Neural progenitor cell (in vitro differentiated cells): ENCODE data around the gene SLC2A4. TPM values are rescaled to one million over a fixed set of nuclear protein-coding genes. Genes with fewer than 3 reads are reported as not detected.
A peak's percentile ranks its signal among the peaks of the same experiment; 100 is the strongest.
"Not testable (repeated sequence)": the region's sequence is repeated elsewhere in the genome, so short reads cannot be mapped to it uniquely, and the experiment has no call there.

Experiments
- DNase-seq: peaks from one replicate; pipeline ENCODE4 v3.0.0-alpha.2; 2016; ENCODE audit warnings: low spot score
- H2AFZ ChIP-seq: fragments of 200-600 bp; sonication (generic); replicated peaks from 2 replicates; pipeline ENCODE4 v1.6.1; 2016; ENCODE audit warnings: antibody characterized with exemption
- H3F3A ChIP-seq: fragments of 200-600 bp; sonication (generic); 2 replicates; pipeline ENCODE4 v1.6.1; 2016; ENCODE audit warnings: antibody characterized with exemption, low read depth
- H3K27ac ChIP-seq: fragments of 200-600 bp; sonication (generic); 2 replicates; pipeline ENCODE4 v1.5.1; 2016; ENCODE audit warnings: mild to moderate bottlenecking
- H3K27me3 ChIP-seq: fragments of 200-600 bp; sonication (generic); 2 replicates; pipeline ENCODE4 v1.6.1; 2016; ENCODE audit warnings: mild to moderate bottlenecking, moderate library complexity
- H3K36me3 ChIP-seq: fragments of 200-600 bp; sonication (generic); 2 replicates; pipeline ENCODE4 v1.5.1; 2016
- H3K4me1 ChIP-seq: fragments of 200-600 bp; sonication (generic); 2 replicates; pipeline ENCODE4 v1.6.1; 2016; ENCODE audit warnings: mixed run types
- H3K4me2 ChIP-seq: fragments of 200-600 bp; sonication (generic); 2 replicates; pipeline ENCODE4 v1.6.1; 2016
- H3K4me3 ChIP-seq: fragments of 200-600 bp; sonication (generic); 2 replicates; pipeline ENCODE4 v1.5.1; 2016
- H3K79me2 ChIP-seq: fragments of 200-600 bp; sonication (generic); 2 replicates; pipeline ENCODE4 v1.6.1; 2016; ENCODE audit warnings: low read depth
- H3K9ac ChIP-seq: fragments of 200-600 bp; sonication (generic); 2 replicates; pipeline ENCODE4 v1.6.1; 2016
- H3K9me3 ChIP-seq: fragments of 200-600 bp; sonication (generic); 2 replicates; pipeline ENCODE4 v1.5.1; 2016; ENCODE audit warnings: low read depth
- H4K20me1 ChIP-seq: fragments of 200-600 bp; sonication (generic); 2 replicates; pipeline ENCODE4 v1.6.1; 2016; ENCODE audit warnings: low read depth
- H3K27ac Mint-ChIP-seq: 3 replicates; pipeline ENCODE4 v1.8.0; 2021; ENCODE audit warnings: mixed read lengths
- H3K27me3 Mint-ChIP-seq: 2 replicates; pipeline ENCODE4 v1.8.0; 2022; ENCODE audit warnings: low read depth, mild to moderate bottlenecking, inconsistent platforms, moderate library complexity, mixed read lengths; ENCODE audit not compliant: insufficient read depth
- H3K36me3 Mint-ChIP-seq: 3 replicates; pipeline ENCODE4 v1.8.0; 2021; ENCODE audit warnings: mixed read lengths
- H3K4me1 Mint-ChIP-seq: 3 replicates; pipeline ENCODE4 v1.8.0; 2021; ENCODE audit warnings: mixed read lengths
- H3K4me3 Mint-ChIP-seq: 3 replicates; pipeline ENCODE4 v1.8.0; 2021; ENCODE audit warnings: mild to moderate bottlenecking, moderate library complexity, mixed read lengths
- H3K9me3 Mint-ChIP-seq: 3 replicates; pipeline ENCODE4 v1.8.0; 2020; ENCODE audit warnings: mixed read lengths
- EZH2 ChIP-seq: fragments of 200-600 bp; sonication (generic); IDR thresholded peaks from 2 replicates; pipeline ENCODE4 v1.6.1; 2017; ENCODE audit warnings: antibody characterized with exemption, mild to moderate bottlenecking, moderate library complexity
- EZH2phosphoT487 ChIP-seq: fragments of 200-600 bp; sonication (generic); IDR thresholded peaks from 2 replicates; pipeline ENCODE4 v1.6.1; 2017; ENCODE audit warnings: antibody characterized with exemption
- total RNA-seq: library from RNA; depleted of rRNA; stranded (reverse); fragments of >200 nt; gene quantifications from 2 replicates; pipeline ENCODE4 v1.2.3, GENCODE V29; 2015; ENCODE audit warnings: low replicate concordance
- TF ChIP-seq, protein P1 (sequence below): fragments of 200-600 bp; sonication (generic); IDR thresholded peaks from 2 replicates; pipeline ENCODE4 v1.5.1; 2017; ENCODE audit warnings: antibody characterized with exemption, mild to moderate bottlenecking

Gene SLC2A4
- total RNA-seq, 1 donor from 2014 or later: 1.7 TPM

DNA sequence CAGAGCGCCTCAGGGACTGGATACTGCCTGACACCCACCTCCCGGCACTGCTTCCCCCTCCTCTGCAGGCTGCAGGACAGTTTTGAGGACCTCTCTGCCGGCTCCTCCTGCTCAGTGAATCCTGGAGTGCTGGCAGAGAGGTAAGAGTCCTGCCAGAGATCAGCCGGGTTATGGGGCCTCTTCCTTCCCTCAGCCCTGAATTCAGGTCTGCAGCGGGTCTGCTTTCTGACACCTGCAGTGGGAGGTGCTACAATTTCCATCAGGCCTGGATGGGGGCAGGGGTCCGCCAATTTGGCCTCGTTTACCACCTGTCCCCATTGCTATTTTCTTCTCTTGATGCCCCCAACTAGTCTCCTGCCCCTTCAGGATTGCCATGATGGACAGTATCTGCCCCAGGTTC, 50.6 kb downstream of the SLC2A4 start:
- Histone ChIP-seq H3K4me3 (no peak overlapping the region), H3K27ac (no peak overlapping the region), H3K9me3 (no peaks in the 10 kb centered on the region), H3F3A (peaks cover 25% of the 10 kb centered on the region), H3K4me2 (no peak overlapping the region), H3K4me1 (peaks cover 21% of the 10 kb centered on the region), H3K27me3 (no peaks in the 10 kb centered on the region), H4K20me1 (no peaks in the 10 kb centered on the region), H2AFZ (no peak overlapping the region), H3K36me3 (no peaks in the 10 kb centered on the region), H3K9ac (no peak overlapping the region), H3K79me2 (peaks cover 18% of the 10 kb centered on the region)
- H3K4me3 Mint-ChIP-seq: peak overlapping the region; percentile 54
- no peaks in the 10 kb centered on the region for H3K9me3 Mint-ChIP-seq
- no peaks in the 10 kb centered on the region for H3K36me3 Mint-ChIP-seq
- peaks cover 32% of the 10 kb centered on the region for H3K4me1 Mint-ChIP-seq
- peak overlapping the region; percentile 46 for H3K27ac Mint-ChIP-seq
- peaks cover 17% of the 10 kb centered on the region for H3K27me3 Mint-ChIP-seq
- DNase-seq: no peak
- no peak for TF ChIP-seq EZH2

DNA sequence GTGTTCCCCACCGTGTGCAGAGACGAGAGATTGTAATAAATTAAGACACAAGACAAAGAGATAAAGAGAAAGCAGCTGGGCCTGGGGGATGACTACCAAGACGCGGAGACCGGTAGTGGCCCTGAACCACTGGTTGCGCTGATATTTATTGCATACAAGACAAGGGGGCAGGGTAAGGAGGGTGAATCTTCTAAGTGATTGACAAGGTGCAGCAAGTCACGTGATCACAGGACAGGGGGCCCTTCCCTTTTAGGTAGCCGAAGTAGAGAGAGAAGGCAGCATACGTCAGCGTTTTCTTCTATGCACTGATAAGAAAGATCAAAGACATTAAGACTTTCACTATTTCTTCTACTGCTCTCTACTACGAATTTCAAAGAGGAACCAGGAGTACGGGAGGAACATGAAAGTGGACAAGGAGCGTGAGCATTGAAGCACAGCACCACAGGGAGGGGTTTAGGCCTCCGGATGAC, 51.1 kb downstream of the SLC2A4 start:
- Histone ChIP-seq H3K4me1 (peaks cover 21% of the 10 kb centered on the region), H3F3A (peaks cover 31% of the 10 kb centered on the region), H3K79me2 (peaks cover 13% of the 10 kb centered on the region)
- H3K9me3 Mint-ChIP-seq, H4K20me1 ChIP-seq, H2AFZ ChIP-seq, H3K4me3 Mint-ChIP-seq, H3K27ac ChIP-seq, H3K4me2 ChIP-seq, H3K9ac ChIP-seq, H3K36me3 ChIP-seq, H3K4me3 ChIP-seq, DNase-seq, H3K36me3 Mint-ChIP-seq, H3K27me3 ChIP-seq, H3K9me3 ChIP-seq: not testable (repeated sequence)
- Mint-ChIP-seq H3K4me1 (peaks cover 33% of the 10 kb centered on the region), H3K27me3 (peaks cover 17% of the 10 kb centered on the region), H3K27ac (peak overlapping the region; percentile 46)

DNA sequence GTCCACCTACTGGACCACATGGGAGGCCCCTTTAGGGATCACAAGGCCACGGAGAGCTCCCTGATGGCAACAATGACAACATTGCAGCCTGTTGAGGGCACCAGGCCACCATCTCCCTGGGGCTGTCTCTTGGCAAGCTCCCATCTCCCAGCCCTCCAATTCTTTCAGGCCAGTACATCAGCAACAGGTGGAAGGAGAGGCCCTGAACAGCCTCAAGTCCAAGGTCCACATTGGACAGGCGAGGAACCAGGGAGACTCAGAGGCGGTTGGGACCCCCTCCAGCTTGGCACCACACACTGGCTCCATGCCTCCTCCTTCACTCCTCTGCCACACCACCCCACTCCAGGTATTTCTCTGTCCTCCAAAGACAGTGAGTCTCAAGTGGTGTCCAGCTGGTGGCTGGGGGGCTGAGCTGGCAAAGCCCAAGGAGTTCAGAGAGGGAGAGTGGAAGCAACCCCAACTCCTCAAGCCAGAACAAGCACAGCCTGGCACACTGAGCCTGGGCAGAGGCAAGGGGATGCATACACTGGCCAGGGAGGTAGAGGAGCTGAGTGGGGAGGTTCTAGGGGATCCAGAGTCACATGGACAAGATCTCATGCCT, 53.5 kb downstream of the SLC2A4 start:
- no peak overlapping the region for H2AFZ ChIP-seq
- H3K4me1 ChIP-seq: peaks cover 13% of the 10 kb centered on the region
- peaks cover 8% of the 10 kb centered on the region for H3K27me3 Mint-ChIP-seq
- peaks cover 19% of the 10 kb centered on the region for H3K4me1 Mint-ChIP-seq
- no peak overlapping the region for H3K9ac ChIP-seq
- peak overlapping the region; percentile 72 for H3K27ac Mint-ChIP-seq
- H3K4me2 ChIP-seq: no peak overlapping the region
- H3F3A ChIP-seq: peaks cover 24% of the 10 kb centered on the region
- H3K4me3 ChIP-seq: no peak overlapping the region
- no peaks in the 10 kb centered on the region for H3K9me3 ChIP-seq
- no peaks in the 10 kb centered on the region for H3K36me3 ChIP-seq
- H4K20me1 ChIP-seq: no peaks in the 10 kb centered on the region
- TF ChIP-seq EZH2 (no peak), EZH2phosphoT487 (no peak)
- no peaks in the 10 kb centered on the region for H3K36me3 Mint-ChIP-seq
- H3K27me3 ChIP-seq: no peaks in the 10 kb centered on the region
- H3K27ac ChIP-seq: no peak overlapping the region
- H3K4me3 Mint-ChIP-seq: peak overlapping the region; percentile 33
- no peak for DNase-seq
- H3K79me2 ChIP-seq: no peaks in the 10 kb centered on the region
- H3K9me3 Mint-ChIP-seq: no peaks in the 10 kb centered on the region

DNA sequence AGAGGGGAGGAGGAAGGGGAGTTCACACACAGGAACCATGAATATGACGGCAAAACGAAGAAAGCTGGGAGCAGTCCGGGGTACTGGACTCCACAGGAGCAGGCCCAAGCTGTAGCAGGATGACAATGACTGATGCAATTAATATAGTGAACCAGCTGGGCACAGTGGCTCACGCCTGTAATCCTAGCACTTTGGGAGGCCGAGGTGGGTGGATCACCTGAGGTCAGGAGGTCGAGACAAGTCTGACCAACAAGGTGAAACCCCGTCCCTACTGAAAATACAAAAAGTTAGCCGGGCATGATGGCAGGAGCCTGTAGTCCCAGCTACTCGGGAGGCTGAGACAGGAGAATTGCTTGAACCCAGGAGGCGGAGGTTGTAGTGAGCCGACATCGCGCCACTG, 54.2 kb downstream of the SLC2A4 start:
- not testable (repeated sequence) for H3K4me3 Mint-ChIP-seq, H3K27me3 ChIP-seq, H3K9me3 Mint-ChIP-seq, H3K27me3 Mint-ChIP-seq, H3K4me1 ChIP-seq, H4K20me1 ChIP-seq, H2AFZ ChIP-seq, H3K36me3 Mint-ChIP-seq, H3K27ac ChIP-seq, DNase-seq, H3K4me2 ChIP-seq, H3K36me3 ChIP-seq, H3K4me3 ChIP-seq, H3K9me3 ChIP-seq, H3K9ac ChIP-seq, H3K79me2 ChIP-seq
- H3K27ac Mint-ChIP-seq: peak overlapping the region; percentile 72
- H3K4me1 Mint-ChIP-seq: peaks cover 16% of the 10 kb centered on the region
- peaks cover 16% of the 10 kb centered on the region for H3F3A ChIP-seq

DNA sequence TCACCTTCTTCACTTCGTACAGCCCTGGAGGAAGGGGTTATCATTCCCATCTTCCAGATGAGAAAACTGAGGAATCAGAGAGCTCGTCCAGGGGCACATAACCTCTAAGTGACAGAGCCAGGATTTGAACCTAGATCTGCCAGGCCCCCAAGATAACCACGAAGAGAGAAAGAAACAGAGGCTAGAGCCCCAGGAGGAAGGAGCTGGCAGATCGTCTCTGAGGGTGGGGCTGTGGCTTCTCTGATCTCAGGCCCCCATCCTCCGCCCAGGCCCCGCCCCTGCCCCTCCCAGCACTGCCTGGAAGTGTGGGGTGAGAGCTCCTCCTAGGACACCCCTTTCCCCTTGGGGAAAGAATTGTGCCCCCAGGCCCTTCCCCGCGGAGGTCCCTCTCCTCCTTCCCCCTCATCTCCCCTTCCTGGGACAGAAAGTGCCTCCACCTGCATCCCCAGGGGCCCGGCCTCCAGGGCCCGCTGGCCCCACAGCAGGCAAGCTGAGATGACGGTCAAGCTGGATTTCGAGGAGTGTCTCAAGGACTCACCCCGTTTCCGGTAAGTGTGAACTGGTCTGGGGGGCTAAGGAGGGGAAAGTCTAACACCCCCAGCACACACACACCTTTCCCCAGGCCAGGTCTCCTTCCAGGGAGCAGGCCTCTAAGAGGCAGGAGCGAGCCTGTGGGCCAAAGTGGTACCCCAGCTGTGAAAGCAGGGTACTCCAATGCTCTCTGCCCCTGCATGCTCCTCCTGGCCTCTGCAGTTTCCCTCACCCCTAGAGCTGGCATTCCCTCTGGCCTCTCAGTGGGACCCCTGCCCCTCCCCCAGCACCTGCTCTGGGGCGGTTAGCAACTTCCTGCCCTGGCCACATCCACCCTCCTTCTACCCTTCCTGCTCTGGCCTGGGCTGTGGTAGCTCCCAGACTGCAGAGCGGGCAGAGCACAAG, 55.0 kb downstream of the SLC2A4 start, which contains the start of gene ACAP1:
ACAP1 (plus strand) TSS at position 290 of the 936 bp plus-strand sequence; CDS start at position 496, 206 bp downstream.
- H3K27ac ChIP-seq: no peak within 1 kb of the TSS
- Mint-ChIP-seq H3K4me3 (peak within 1 kb of the TSS; percentile 58), H3K36me3 (no peaks in the 10 kb centered on the region), H3K4me1 (peaks cover 14% of the 10 kb centered on the region), H3K9me3 (no peaks in the 10 kb centered on the region), H3K27me3 (peaks cover 7% of the 10 kb centered on the region), H3K27ac (peak within 1 kb of the TSS; percentile 72)
- H3K79me2 ChIP-seq: no peaks in the 10 kb centered on the region
- peak within 1 kb of the TSS; percentile 96 for H2AFZ ChIP-seq
- H3K9ac ChIP-seq: no peak within 1 kb of the TSS
- no peak for DNase-seq
- H3K27me3 ChIP-seq: no peaks in the 10 kb centered on the region
- H3K4me3 ChIP-seq: no peak within 1 kb of the TSS
- peaks cover 12% of the 10 kb centered on the region for H3F3A ChIP-seq
- peak within 1 kb of the TSS; percentile 42 for H3K4me2 ChIP-seq
- H3K36me3 ChIP-seq: no peaks in the 10 kb centered on the region
- H4K20me1 ChIP-seq: no peaks in the 10 kb centered on the region
- peaks cover 7% of the 10 kb centered on the region for H3K4me1 ChIP-seq
- H3K9me3 ChIP-seq: no peaks in the 10 kb centered on the region
- TF ChIP-seq EZH2 (no peak), EZH2phosphoT487 (no peak)
- TF ChIP-seq, protein P1, sequence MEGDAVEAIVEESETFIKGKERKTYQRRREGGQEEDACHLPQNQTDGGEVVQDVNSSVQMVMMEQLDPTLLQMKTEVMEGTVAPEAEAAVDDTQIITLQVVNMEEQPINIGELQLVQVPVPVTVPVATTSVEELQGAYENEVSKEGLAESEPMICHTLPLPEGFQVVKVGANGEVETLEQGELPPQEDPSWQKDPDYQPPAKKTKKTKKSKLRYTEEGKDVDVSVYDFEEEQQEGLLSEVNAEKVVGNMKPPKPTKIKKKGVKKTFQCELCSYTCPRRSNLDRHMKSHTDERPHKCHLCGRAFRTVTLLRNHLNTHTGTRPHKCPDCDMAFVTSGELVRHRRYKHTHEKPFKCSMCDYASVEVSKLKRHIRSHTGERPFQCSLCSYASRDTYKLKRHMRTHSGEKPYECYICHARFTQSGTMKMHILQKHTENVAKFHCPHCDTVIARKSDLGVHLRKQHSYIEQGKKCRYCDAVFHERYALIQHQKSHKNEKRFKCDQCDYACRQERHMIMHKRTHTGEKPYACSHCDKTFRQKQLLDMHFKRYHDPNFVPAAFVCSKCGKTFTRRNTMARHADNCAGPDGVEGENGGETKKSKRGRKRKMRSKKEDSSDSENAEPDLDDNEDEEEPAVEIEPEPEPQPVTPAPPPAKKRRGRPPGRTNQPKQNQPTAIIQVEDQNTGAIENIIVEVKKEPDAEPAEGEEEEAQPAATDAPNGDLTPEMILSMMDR: no peak

DNA sequence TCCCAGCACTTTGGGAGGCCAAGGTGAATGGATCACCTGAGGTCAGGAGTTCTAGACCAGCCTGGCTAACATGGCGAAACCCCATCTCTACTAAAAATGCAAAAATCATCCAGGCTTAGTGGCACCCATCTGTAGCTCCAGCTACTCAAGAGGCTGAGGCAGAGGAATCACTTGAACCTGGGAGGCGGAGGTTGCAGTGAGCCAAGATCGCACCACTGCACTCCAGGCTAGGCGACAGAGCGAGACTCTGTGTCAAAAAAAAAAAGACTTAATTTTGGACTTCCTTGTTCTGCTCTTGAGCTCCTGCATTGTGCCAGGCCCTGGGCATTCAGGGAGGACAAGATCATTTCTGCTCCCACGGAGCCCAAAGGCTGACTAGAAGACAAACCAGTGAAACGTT, 56.1 kb downstream of the SLC2A4 start:
- not testable (repeated sequence) for H3K36me3 Mint-ChIP-seq, DNase-seq, H3K27me3 ChIP-seq, H3K9me3 Mint-ChIP-seq, H4K20me1 ChIP-seq, H3K4me2 ChIP-seq, H2AFZ ChIP-seq, H3K4me1 Mint-ChIP-seq, H3K4me3 Mint-ChIP-seq, H3K27me3 Mint-ChIP-seq, H3K9ac ChIP-seq, H3K4me1 ChIP-seq, H3K36me3 ChIP-seq, H3K9me3 ChIP-seq, H3K27ac Mint-ChIP-seq, H3K27ac ChIP-seq, H3K79me2 ChIP-seq, H3K4me3 ChIP-seq
- peaks cover 12% of the 10 kb centered on the region for H3F3A ChIP-seq
